ENCODE results near the gene TMEM26. TPM values are rescaled to one million over a fixed set of nuclear protein-coding genes. Genes with fewer than 3 reads are reported as not detected.

TMEM26 gene
- polyA plus RNA-seq, 5 donors = 4.2 to 7.4 (median 6.4) TPM

Other genes with a start within 250 kb of the TMEM26 start
- gene CABCOCO1, start 209.5 kb upstream of the TMEM26 start, polyA plus RNA-seq (ENCODE audit: insufficient read depth in 1 of 5, insufficient read length in 5 of 5, low replicate concordance in 1 of 5) = 1 to 10 TPM; 2.0 to 6.4 (median 4.6) TPM